LNCaP clone FGC (cell line): ENCODE measurements around the gene TLE4.

Experiments used
- DNase-seq: peaks from one replicate; pipeline ENCODE4 v3.0.0-alpha.2; 2011; ENCODE audit warnings: low read depth
- H3K4me3 ChIP-seq: 2 replicates; pipeline ENCODE4 v1.5.1; 2011; ENCODE audit warnings: mild to moderate bottlenecking, low read depth, low read length, control low read depth
- TF ChIP-seq, protein P1 (sequence below): IDR thresholded peaks from 2 replicates; pipeline ENCODE4 v1.5.1; 2012; ENCODE audit warnings: mild to moderate bottlenecking; ENCODE audit not compliant: control insufficient read depth, insufficient read depth; ENCODE audit errors: extremely low read depth

The TLE4 gene

DNA sequence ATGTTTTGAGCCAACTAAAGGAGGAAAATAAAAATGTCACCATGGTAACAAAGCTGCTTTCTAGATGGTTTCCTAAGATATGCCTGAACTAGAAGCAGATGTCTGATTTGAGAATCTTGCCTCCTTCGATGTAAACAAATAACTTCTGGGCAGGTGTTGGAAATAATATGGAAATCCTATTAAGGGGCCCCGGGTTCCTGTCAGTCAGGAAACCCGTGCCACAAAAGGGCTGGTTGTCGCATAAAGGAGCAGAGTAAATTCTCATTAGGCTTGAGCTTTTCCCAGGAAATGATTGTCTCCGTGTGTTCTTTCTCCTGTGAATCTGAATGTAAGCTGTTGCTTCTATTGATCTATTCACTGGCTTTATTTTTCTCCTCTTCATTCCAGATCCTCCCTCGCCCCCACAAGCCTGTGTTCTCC is 90.8 kb downstream of the TLE4 start:
- TF ChIP-seq, protein P1, sequence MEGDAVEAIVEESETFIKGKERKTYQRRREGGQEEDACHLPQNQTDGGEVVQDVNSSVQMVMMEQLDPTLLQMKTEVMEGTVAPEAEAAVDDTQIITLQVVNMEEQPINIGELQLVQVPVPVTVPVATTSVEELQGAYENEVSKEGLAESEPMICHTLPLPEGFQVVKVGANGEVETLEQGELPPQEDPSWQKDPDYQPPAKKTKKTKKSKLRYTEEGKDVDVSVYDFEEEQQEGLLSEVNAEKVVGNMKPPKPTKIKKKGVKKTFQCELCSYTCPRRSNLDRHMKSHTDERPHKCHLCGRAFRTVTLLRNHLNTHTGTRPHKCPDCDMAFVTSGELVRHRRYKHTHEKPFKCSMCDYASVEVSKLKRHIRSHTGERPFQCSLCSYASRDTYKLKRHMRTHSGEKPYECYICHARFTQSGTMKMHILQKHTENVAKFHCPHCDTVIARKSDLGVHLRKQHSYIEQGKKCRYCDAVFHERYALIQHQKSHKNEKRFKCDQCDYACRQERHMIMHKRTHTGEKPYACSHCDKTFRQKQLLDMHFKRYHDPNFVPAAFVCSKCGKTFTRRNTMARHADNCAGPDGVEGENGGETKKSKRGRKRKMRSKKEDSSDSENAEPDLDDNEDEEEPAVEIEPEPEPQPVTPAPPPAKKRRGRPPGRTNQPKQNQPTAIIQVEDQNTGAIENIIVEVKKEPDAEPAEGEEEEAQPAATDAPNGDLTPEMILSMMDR: no peak
- H3K4me3 ChIP-seq: no peak overlapping the region
- DNase-seq: no peak

DNA sequence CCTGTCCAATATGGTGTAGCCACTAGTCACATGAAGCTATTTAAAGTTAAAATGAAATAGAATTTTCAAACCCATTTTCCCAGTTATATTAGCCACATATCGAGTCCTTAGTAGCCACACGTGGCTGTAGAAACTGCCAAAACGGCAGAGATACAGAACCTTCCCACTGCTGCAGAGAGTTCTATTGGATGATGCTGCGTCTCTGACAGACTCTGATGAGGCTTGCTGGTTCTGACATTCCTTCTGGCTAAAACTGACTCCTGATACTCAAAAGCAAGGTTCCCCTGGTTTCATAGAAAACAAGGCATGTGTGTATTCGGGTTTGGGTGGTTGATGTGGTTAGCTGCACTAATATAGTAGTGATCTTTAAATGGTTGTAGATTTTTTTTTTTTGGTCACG is 91.5 kb downstream of the TLE4 start:
- DNase-seq: no peak

DNA sequence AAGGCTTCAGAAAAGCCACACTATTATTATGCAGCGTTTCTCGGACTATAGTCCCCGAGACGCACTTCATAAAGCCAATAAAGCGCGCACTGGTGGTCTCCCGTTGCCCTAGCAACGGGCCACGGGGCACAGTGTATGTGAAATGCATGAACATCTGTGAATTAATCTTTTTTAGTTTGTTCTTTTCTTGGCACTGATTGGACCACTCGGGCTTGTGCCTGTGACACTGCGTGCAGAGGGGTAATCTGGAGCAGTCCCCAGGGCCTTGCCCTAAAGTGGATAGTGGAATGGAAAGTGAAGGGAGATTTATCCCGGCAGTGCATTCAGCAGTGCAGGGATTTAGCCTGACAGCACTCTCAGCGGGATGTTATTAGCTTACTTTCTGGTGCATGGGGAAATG is 92.1 kb downstream of the TLE4 start:
- no peak for DNase-seq
- no peak overlapping the region for H3K4me3 ChIP-seq
- TF ChIP-seq, protein P1: no peak

More for the DNA sequence above, 91.5 kb downstream of the TLE4 start:
- TF ChIP-seq, protein P1: no peak
- H3K4me3 ChIP-seq: no peak overlapping the region

DNA sequence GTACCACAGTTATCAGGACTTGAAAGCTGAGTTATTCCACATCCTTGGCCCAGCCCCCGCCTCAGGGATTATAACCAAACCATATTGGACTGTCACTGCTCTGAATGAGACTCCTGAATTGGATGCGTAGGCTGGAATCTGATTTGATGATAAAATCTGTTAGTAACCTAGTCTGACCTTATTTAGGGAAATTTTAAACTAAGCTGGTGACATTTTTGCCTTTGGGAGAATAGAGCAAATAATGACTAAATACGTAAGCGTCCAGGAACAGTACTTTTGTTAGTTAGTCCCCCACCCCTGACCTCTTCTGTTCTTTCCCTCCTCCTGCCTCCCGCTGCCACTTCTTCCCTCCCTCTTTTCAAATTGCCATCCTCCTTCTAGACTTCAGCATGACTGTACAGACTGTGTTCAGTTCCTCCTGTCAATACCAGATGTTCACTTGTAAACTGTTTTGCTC is 92.6 kb downstream of the TLE4 start:
- no peak overlapping the region for H3K4me3 ChIP-seq
- TF ChIP-seq, protein P1: no peak
- no peak for DNase-seq

DNA sequence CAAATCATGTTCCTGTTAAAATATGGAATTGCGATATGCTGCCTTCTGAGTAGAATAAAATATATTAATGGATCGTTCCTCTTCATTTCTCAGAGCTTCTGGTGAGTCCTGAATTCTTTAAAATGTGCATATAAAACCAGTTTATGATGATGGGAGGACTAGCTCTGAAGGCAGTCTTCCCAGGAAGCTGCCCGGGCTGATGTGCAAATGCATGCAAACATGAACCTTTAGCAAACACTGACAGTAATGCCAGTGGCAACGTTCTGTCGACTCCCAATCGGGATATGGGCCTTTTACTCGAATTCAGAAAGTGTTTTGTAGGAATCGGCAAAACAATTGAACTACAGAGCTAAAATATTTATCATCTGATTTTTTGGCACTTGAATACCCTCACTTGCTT is 93.6 kb downstream of the TLE4 start:
- DNase-seq: no peak
- TF ChIP-seq, protein P1: no peak
- H3K4me3 ChIP-seq: no peak overlapping the region

DNA sequence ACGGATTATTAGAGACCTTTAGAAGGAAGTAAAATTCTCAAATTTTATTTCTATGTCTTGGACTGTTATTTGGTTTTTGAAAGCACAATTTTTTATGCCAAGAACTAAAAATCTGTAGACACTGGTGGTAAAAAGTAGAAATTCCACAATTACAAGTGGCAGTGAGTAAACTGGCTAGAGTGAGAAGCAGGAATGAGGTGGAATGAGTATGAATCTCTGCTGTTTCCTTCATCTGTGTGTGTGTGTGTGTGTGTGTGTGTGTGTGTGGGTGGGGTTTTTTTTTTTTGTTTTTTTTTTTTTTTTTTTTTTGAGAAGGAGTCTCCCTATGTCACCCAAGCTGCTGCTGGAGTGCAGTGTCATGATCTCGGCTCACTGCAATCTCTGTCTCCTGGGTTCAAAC is 94.2 kb downstream of the TLE4 start:
- DNase-seq: no peak
- TF ChIP-seq, protein P1: no peak
- no peak overlapping the region for H3K4me3 ChIP-seq

DNA sequence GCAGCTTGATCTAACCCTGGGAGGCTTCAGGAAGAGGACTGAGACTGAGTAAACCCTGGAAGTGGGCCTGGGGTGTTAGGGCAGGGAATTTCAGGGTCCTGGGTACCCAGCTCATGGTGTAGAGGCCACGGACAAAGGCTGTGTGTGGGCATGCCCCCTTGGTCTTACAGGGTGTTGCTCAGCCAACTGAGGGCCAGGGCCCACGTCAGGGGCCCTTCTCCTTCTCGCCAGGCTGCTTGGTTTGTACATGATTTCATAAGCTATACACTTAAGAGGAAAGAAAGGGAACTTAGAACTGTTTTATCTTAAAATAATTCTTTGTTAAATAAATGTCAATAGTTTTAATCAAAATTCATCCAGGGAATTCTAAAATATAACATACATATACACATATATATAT is 95.4 kb downstream of the TLE4 start:
- TF ChIP-seq, protein P1: no peak
- DNase-seq: no peak

More for the DNA sequence above, 95.4 kb downstream of the TLE4 start:
- H3K4me3 ChIP-seq: no peak overlapping the region
